IPS-NIHi7 (cell line): ENCODE results near the gene CERS6.
"Not testable (repeated sequence)": the region's sequence is repeated elsewhere in the genome, so short reads cannot be mapped to it uniquely, and the experiment has no call there.

ENCODE experiments used
- DNase-seq: peaks from one replicate; pipeline ENCODE4 v3.0.0; 2012; ENCODE audit warnings: mixed read lengths; ENCODE audit errors: extremely low spot score

Gene CERS6

GRCh38 chr2:168466834-168467565 lies 10.9 kb downstream of the CERS6 start:
- no peak for DNase-seq

GRCh38 chr2:168467729-168468128 lies 11.7 kb downstream of the CERS6 start:
- DNase-seq: no peak

- no peak for DNase-seq
Observed at GRCh38 chr2:168468354-168468753, 12.3 kb downstream of the CERS6 start.

GRCh38 chr2:168469281-168469988 lies 13.4 kb downstream of the CERS6 start:
- DNase-seq: no peak

- no peak for DNase-seq
Observed at GRCh38 chr2:168470320-168471162, 14.5 kb downstream of the CERS6 start.

- DNase-seq: no peak
Observed at GRCh38 chr2:168471163-168471475, 15.0 kb downstream of the CERS6 start.

- no peak for DNase-seq
Observed at GRCh38 chr2:168475636-168476035, 19.6 kb downstream of the CERS6 start.

GRCh38 chr2:168478206-168478605 lies 22.1 kb downstream of the CERS6 start:
- no peak for DNase-seq

GRCh38 chr2:168480356-168480755 lies 24.3 kb downstream of the CERS6 start:
- no peak for DNase-seq

- no peak for DNase-seq
Observed at GRCh38 chr2:168480825-168481585, 24.9 kb downstream of the CERS6 start.

GRCh38 chr2:168482269-168482668 lies 26.2 kb downstream of the CERS6 start:
- DNase-seq: no peak

GRCh38 chr2:168482952-168483831 lies 27.1 kb downstream of the CERS6 start:
- no peak for DNase-seq

- DNase-seq: no peak
Observed at GRCh38 chr2:168486477-168486876, 30.4 kb downstream of the CERS6 start.

- no peak for DNase-seq
Observed at GRCh38 chr2:168490015-168490874, 34.2 kb downstream of the CERS6 start.

GRCh38 chr2:168490946-168491605 lies 35.0 kb downstream of the CERS6 start:
- no peak for DNase-seq

GRCh38 chr2:168491728-168492127 lies 35.7 kb downstream of the CERS6 start:
- DNase-seq: not testable (repeated sequence)

- DNase-seq: not testable (repeated sequence)
Observed at GRCh38 chr2:168493219-168493618, 37.1 kb downstream of the CERS6 start.

GRCh38 chr2:168494190-168494711 lies 38.2 kb downstream of the CERS6 start:
- DNase-seq: peak; percentile 58

GRCh38 chr2:168495524-168495923 lies 39.5 kb downstream of the CERS6 start:
- DNase-seq: no peak
